ENCODE measurements around the gene FCRL3.

The FCRL3 gene

DNA sequence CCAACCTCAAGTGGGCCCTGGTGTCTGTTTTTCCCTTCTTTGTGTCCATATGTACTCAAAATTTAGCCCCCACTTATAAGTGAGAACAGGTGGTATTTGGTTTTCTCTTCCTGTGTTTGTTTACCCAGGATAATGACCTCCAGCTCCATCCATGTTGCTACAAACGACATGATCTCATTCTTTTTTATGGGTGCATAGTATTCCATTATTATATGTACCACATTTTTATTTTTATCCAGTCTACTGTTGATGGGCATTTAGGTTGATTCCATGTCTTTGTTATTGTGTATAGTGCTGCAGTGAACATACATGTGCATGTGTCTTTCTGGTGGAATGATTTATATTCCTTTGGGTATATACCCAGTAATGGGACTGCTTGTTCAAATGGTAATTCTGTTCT, 27.6 kb downstream of the FCRL3 start:
- DNase-seq = no peak

DNA sequence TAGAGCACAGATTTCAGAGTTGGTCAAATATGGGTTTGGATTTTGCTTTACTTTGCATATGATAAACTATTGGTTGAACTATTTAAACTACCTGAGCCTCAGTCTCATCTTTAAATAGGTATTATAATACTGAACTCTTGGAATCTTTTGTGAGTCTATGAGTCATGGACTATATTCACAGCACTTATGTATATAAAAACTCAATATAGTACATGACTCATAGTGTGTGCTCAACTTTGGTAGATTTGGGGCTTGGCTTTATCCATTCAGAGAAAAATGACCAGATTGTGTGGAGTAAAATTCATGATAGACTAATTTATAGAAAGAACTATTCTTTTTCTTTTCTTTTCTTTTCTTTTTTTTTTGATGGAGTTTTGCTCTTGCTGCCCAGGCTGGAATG, 28.7 kb downstream of the FCRL3 start:
- no peak for DNase-seq

DNA sequence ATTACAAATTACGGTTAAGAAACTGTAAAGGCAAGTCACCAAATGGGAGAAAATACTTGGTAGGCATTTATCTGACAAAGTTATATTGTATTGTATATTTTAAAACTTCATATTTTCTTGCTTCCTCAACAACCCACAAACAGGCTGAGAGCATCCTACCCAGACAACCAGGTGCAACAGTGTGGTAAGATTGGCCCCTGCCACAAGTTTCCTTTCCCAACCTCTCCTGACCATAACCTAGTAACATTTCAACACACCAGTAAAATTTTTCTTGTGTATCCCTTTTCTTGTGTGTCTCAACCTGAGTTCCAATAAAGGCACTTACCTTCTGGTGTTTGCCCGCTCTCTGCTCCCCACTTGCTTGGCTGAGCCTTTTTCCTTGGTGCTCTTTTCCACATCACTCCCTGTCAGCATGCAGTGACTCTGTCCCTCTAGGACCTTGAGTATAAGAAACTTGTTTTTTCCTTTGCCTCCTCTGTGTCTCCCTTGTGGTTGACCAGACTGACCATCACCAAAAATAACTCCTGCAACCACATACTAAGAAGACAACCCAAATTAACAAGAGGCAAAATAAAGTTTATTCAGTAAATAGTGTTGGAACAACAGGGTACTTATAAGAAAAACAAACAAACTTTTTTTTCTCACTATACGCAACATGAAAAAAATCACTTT, 40.9 kb downstream of the FCRL3 start:
- DNase-seq = no peak

DNA sequence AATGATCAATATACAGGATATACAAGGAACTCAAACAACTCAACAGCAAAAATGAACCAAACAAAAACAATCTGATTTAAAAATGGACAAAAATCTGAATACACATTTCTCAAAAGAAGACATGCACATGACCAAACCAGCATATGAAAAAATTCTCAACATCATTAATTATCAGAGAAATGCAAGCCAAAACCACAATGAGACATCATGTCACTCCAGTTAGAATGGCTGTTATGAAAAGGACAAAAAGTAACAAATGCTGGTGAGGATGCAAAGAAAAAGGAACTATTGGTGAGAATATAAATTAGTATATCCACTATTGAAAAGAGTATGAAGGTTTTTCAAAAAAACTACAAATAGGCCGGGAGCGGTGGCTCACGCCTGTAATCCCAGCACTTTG, 42.0 kb downstream of the FCRL3 start:
- DNase-seq = no peak

DNA sequence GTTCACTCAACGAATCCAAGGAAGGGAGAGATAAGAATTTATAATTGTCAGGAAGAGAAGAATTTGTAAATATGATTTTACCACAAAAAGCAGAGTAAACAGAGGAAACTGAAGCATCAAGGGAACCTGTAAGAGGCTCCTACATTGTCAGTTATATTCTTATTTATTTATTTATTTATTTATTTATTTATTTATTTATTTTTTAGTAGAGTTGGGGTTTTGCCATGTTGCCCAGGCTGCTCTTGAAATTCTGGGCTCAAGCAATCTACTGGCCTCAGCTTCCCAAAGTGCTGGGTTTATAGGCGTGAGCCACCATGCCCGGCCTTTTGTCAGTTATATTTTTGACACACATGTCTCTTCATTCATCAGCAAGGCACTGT, 47.1 kb downstream of the FCRL3 start:
- DNase-seq = no peak

DNA sequence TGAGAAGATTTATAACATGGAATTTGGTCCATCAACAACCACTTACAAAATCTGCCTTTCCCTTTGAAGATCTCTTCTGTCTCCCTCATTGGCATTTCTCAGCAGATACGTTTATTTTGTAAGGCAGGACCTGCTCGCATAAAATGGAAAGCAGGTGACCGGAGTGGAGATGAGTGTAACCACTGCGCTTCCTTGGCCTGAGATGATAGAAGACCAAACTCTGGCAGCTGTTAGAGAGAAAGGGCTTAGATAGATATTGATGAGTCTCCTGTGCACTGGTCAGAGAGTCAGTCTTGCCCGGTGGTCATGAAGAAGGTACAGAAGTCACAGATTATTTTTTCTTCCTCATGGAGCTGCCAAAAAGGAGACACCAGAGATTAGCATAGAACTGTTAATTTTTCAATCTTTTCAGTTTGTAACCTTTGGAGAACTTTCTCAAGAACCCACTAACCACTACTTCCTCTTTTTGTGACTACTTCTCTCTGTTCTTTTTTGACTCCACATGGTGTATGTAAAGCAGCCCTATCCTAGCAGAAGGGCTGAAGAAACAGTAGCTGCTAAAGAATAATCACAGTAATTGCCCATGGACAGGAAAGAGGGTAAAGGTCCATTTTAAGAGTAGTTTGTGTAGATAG, 47.6 kb downstream of the FCRL3 start:
- no peak for DNase-seq

DNA sequence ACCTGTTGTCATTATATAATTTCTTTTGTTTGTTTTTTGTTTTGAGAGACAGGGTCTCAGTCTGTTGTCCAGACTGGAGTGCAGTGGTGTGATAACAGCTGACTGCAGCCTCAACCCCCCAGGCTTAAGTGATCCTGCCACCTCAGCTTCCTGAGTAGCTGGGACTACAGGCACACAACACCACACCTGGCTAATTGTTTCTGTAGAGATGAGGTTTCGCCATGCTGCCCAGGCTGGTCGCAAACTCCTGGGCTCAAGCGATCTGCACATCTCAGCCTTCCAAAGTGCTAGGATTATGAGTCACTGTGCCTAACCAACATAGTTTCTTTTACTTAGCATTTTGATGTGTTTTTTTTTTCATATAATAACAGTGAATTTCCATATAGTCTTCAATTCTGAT, 52.3 kb downstream of the FCRL3 start:
- DNase-seq = no peak

DNA sequence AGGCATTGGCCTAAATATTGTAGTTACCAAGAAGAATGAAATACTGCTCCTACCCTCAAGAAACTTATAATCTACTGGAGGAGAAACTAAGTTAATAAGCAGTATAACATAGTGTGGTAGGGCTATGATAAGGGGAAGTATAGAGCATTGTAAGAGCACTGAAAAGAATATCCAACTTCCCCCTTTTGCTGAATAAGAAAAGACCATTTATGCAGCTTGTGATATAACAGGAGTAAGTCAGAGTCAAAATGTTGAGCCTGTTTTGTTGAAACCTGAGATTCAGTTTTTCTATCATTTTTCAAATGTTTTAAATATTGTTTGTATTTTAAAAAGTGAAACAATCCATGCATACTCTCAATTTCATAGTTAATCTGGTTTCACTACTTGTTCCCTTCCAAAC, 54.4 kb downstream of the FCRL3 start:
- no peak for DNase-seq

DNA sequence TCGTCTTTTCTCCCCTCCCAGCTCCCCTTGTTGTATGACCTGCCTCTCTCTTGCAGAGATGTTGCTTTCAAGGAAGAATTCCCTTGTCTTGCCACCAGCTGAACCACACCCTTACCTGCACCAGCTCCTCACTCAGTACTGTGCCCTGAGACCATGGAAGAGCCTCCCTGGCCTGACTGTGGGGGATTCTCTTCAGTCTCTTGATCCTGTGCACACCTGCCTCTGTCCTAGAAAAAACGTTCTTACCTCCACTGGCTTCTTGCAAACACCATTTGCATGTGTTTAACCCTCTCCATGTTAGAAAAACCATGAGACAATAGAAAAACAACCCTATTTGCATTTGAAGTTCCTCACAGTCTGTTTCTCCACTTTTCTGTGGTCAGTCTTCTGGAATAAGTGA, 59.4 kb downstream of the FCRL3 start:
- no peak for DNase-seq

DNA sequence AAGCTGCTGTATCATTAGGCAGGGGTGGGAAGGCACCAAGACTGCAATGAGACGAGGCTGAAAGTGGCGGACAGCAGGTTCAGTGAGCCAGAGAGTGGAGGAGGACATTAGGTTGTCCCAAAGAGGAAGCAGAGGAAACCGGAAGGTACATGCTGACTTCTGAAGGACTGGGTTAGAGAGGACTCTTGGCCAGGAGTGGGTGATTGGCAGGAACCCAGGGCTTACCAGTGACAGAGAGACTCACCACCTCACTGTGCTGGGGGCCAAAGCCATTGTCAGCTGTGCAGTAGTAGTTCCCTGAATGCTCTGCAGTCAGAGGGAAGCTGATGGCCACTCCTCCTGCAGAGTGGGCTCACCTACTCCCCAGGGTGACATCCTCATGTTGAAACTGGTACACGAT, 60.8 kb downstream of the FCRL3 start:
- no peak for DNase-seq

DNA sequence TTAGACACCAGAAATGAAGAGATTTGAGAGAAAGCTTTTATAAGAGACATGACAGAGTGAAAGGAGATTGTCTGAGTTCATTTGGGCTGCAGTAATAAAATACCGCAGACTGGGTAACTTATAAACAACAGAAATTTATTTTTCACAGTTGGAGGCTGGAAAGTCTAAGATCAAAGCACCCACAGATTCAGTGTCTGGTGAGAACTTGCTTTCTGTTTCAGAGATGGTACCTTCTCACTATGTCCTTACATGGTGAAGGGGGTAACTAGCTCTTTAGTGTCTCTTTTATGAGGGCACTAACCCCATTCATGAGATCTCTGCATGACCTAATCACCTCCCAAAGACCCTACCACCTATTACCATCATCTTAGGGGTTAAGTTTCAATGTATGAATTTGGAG, 71.8 kb downstream of the FCRL3 start:
- DNase-seq = no peak
